HCT116 (cell line): ENCODE measurements around the gene MUC5B. TPM values are rescaled to one million over a fixed set of nuclear protein-coding genes. Genes with fewer than 3 reads are reported as not detected.

Source experiments
- ATAC-seq: fragments of 200-7000 bp; cut with Tn5 transposase; 2 replicates; pipeline ENCODE4 v1.9.1; 2020; ENCODE audit warnings: mild to moderate bottlenecking, moderate library complexity
- BruUV-seq: library from RNA; stranded (reverse); fragments of 400-500 nt; replicated peaks from 2 replicates; lab custom pipeline; 2021; lab: Mats Ljungman, UMichigan
- CTCF ChIA-PET: fragments of 300-600 bp; sonication (Branson Sonifier 250); formaldehyde crosslinking; loops from one replicate; lab custom pipeline; 2021; ENCODE audit warnings: antibody characterized with exemption; lab: Charles Lee
- POLR2A ChIA-PET: fragments of 300-600, 350-600 bp; sonication (Branson Sonifier 250); formaldehyde crosslinking; loops from one replicate; lab custom pipeline; 2021; ENCODE audit warnings: antibody characterized with exemption; lab: Charles Lee
- RAD21 ChIA-PET, 2 experiments: fragments of 300-600 bp; sonication (Branson Sonifier 250); formaldehyde crosslinking; loops; one replicate each; lab custom pipeline; 2023; ENCODE audit warnings: low total read pairs in 2 of 2; ENCODE audit not compliant: uncharacterized antibody in 2 of 2, unreplicated experiment in 2 of 2, low non-redundant PET in 1 of 2; lab: Charles Lee
- DNase-seq: peaks from one replicate; pipeline ENCODE4 v3.0.0-alpha.2; 2010; ENCODE audit warnings: low read depth, low spot score
- H2AFZ ChIP-seq: fragments of 200-600 bp; shearing (Covaris generic), sonication (generic); 2 replicates; pipeline ENCODE4 v1.6.1; 2017; ENCODE audit warnings: low read depth, mixed run types, mixed read lengths, antibody characterized with exemption, low read length; ENCODE audit not compliant: poor library complexity, severe bottlenecking
- H3K27ac ChIP-seq: 2 replicates; pipeline ENCODE4 v1.5.1; 2012; ENCODE audit warnings: low read depth, low read length
- H3K27me3 ChIP-seq: fragments of 200-600 bp; sonication (generic); 2 replicates; pipeline ENCODE4 v1.6.1; 2016; ENCODE audit warnings: mixed run types, low read length, mixed read lengths; ENCODE audit not compliant: insufficient read depth
- H3K36me3 ChIP-seq, 2 experiments: fragments of 200-500 bp in 1 of 2; fragments of 200-600 bp in 1 of 2; sonication (Bioruptor generic) in 1 of 2; sonication (generic) in 1 of 2; 2 replicates each; pipeline versions ENCODE4 v1.5.1 to v1.6.1; 2014 to 2016; ENCODE audit warnings: low read length in 2 of 2, inconsistent platforms in 1 of 2, mixed read lengths in 1 of 2, mixed run types in 1 of 2; ENCODE audit not compliant: insufficient read depth in 2 of 2, control insufficient read depth in 1 of 2
- H3K4me1 ChIP-seq, 2 experiments: fragments of 200-600 bp in 1 of 2; sonication (generic) in 1 of 2; 2 replicates each; pipeline versions ENCODE4 v1.5.1 to v1.6.1; 2012 to 2017; ENCODE audit warnings: low read length in 2 of 2, inconsistent platforms in 1 of 2, mild to moderate bottlenecking in 1 of 2, mixed read lengths in 1 of 2, mixed run types in 1 of 2, moderate library complexity in 1 of 2; ENCODE audit not compliant: insufficient read depth in 2 of 2, control insufficient read depth in 1 of 2
- H3K4me2 ChIP-seq: fragments of 200-600 bp; sonication (generic); 2 replicates; pipeline ENCODE4 v1.6.1; 2017; ENCODE audit warnings: mixed run types, low read length, mixed read lengths
- H3K4me3 ChIP-seq, 2 experiments: fragments of 200-600 bp in 1 of 2; sonication (generic) in 1 of 2; replicated peaks in 1 of 2; 2 replicates each; pipeline ENCODE4 v1.5.1; 2011 to 2016; ENCODE audit warnings: low read length in 2 of 2, control low read depth in 1 of 2, low read depth in 1 of 2, mild to moderate bottlenecking in 1 of 2, mixed read lengths in 1 of 2, mixed run types in 1 of 2
- H3K79me2 ChIP-seq: fragments of 200-600 bp; sonication (generic); 2 replicates; pipeline ENCODE4 v1.6.1; 2017; ENCODE audit warnings: mild to moderate bottlenecking, mixed run types, low read length, moderate library complexity, mixed read lengths; ENCODE audit not compliant: insufficient read depth
- H3K9ac ChIP-seq: fragments of 200-600 bp; sonication (generic); 2 replicates; pipeline ENCODE4 v1.6.1; 2016; ENCODE audit warnings: low read length, mixed read lengths
- H3K9me2 ChIP-seq: fragments of 200-600 bp; sonication (generic), shearing (Covaris generic); 2 replicates; pipeline ENCODE4 v1.6.1; 2017; ENCODE audit warnings: mixed run types, mild to moderate bottlenecking, moderate library complexity; ENCODE audit not compliant: insufficient read depth
- H3K9me3 ChIP-seq, 2 experiments: fragments of 200-500 bp in 1 of 2; fragments of 200-600 bp in 1 of 2; sonication (Bioruptor generic) in 1 of 2; sonication (generic) in 1 of 2; 2 replicates each; pipeline ENCODE4 v1.6.1; 2014 to 2017; ENCODE audit warnings: low read length in 2 of 2, mixed read lengths in 2 of 2, inconsistent platforms in 1 of 2, low read depth in 1 of 2, mild to moderate bottlenecking in 1 of 2, mixed run types in 1 of 2, moderate library complexity in 1 of 2; ENCODE audit not compliant: control insufficient read depth in 1 of 2, insufficient read depth in 1 of 2
- H4K20me1 ChIP-seq: fragments of 200-600 bp; sonication (generic), shearing (Covaris generic); 2 replicates; pipeline ENCODE4 v1.6.1; 2017; ENCODE audit warnings: mixed run types, mild to moderate bottlenecking, moderate library complexity; ENCODE audit not compliant: insufficient read depth
- EGR1 ChIP-seq: IDR thresholded peaks from 2 replicates; pipeline ENCODE4 v1.6.1; 2012; ENCODE audit warnings: low read depth
- FOSL1 ChIP-seq: IDR thresholded peaks from 2 replicates; pipeline ENCODE4 v1.6.1; 2012; ENCODE audit warnings: low read depth
- JUND ChIP-seq: IDR thresholded peaks from 2 replicates; pipeline ENCODE4 v1.6.1; 2012
- REST ChIP-seq: IDR thresholded peaks from 2 replicates; pipeline ENCODE4 v1.6.1; 2012; ENCODE audit warnings: low read depth
- intact Hi-C: fragments of 100-400 bp; cut with micrococcal nuclease; formaldehyde crosslinking; loops from 2 replicates; pipeline ENCODE4 v1.10.0; 2022
- total RNA-seq: library from RNA; stranded (reverse); gene quantifications from one replicate; pipeline ENCODE4 v1.2.1, GENCODE V29; 2021; ENCODE audit not compliant: unreplicated experiment

The MUC5B gene
- total RNA-seq, 1 experiment from 2014 or later, result 1.5 TPM

- ChIA-PET CTCF (no interaction called here), POLR2A (interaction anchor here (1.3 kb wide), 1 partner anchor 59 kb away, joined by 3 read pairs; no protein-coding TSS in a partner anchor), RAD21 (no interaction called here)
- no peak for DNase-seq
- no peak overlapping the region for H3K4me2 ChIP-seq
- no peaks in the 10 kb centered on the region for H4K20me1 ChIP-seq
- no peaks in the 10 kb centered on the region for H3K9me2 ChIP-seq
- no peak for TF ChIP-seq EGR1
- TF ChIP-seq JUND, result no peak
- no peak for TF ChIP-seq FOSL1
- no peak for TF ChIP-seq REST
- H3K79me2 ChIP-seq, result no peaks in the 10 kb centered on the region
- no peak overlapping the region for H3K4me3 ChIP-seq
- H3K9me3 ChIP-seq, result no peaks in the 10 kb centered on the region
- no peak for ATAC-seq
- H3K4me1 ChIP-seq, result no peaks in the 10 kb centered on the region
- intact Hi-C loops, result loop anchor here (2.0 kb wide), 1 partner anchor 223 kb away; no protein-coding TSS in a partner anchor
- no peak overlapping the region for H3K27ac ChIP-seq
- H3K36me3 ChIP-seq, result 0 out of 4 replicates have a peak, but pooled peaks cover 0 to 6% of the 10 kb centered on the region in 2 experiments
- no peaks in the 10 kb centered on the region for H3K27me3 ChIP-seq
- no TSS peak for BruUV-seq
- H2AFZ ChIP-seq, result no peak overlapping the region
- no peak overlapping the region for H3K9ac ChIP-seq
These were observed 69.3 kb downstream of the MUC5B start for GRCh38 chr11:1292018-1292643.
